HFFc6 (cell line): ENCODE data around the gene CYLD. TPM values are rescaled to one million over a fixed set of nuclear protein-coding genes. Genes with fewer than 3 reads are reported as not detected.

ENCODE experiments used
- DNase-seq: peaks from one replicate; pipeline ENCODE4 v3.0.0-alpha.2; 2018
- H3K27ac Mint-ChIP-seq: 2 replicates; pipeline ENCODE4 v1.8.0; 2020; ENCODE audit warnings: mild to moderate bottlenecking, mixed read lengths
- H3K27me3 Mint-ChIP-seq: 2 replicates; pipeline ENCODE4 v1.8.0; 2021; ENCODE audit warnings: mild to moderate bottlenecking, moderate library complexity, mixed read lengths; ENCODE audit not compliant: insufficient read depth
- H3K36me3 Mint-ChIP-seq: 2 replicates; pipeline ENCODE4 v1.8.0; 2021; ENCODE audit warnings: low read depth, mixed read lengths
- H3K4me1 Mint-ChIP-seq: 2 replicates; pipeline ENCODE4 v1.8.0; 2020; ENCODE audit warnings: low read depth, mixed read lengths
- H3K4me3 Mint-ChIP-seq: 2 replicates; pipeline ENCODE4 v1.8.0; 2020; ENCODE audit warnings: mild to moderate bottlenecking, moderate library complexity, mixed read lengths
- H3K9me3 Mint-ChIP-seq: 2 replicates; pipeline ENCODE4 v1.8.0; 2020; ENCODE audit warnings: mild to moderate bottlenecking, mixed read lengths
- CTCF ChIP-seq: fragments of 200-600 bp; sonication (generic); IDR thresholded peaks from 2 replicates; pipeline ENCODE4 v1.5.0; 2021; ENCODE audit warnings: antibody characterized with exemption, mild to moderate bottlenecking
- total RNA-seq, 6 experiments: library from RNA; stranded (reverse); fragmentation: NEBNext Ultra II Directional; extraction: Animal tissue kit (Norgen Biotek cat#: 25700); gene quantifications; 2 replicates in 1 of 6; 3 replicates in 5 of 6; pipeline ENCODE4 v1.2.3, GENCODE V29; 2021

The CYLD gene
- total RNA-seq, 6 experiments from 2014 or later, result 39.4 to 52.7 (median 43.4) TPM

GRCh38 chr16:50830698-50831097, 88.8 kb downstream of the CYLD start:
- Mint-ChIP-seq H3K4me1 (no peaks in the 10 kb centered on the region), H3K27me3 (peaks cover 23% of the 10 kb centered on the region), H3K27ac (no peak overlapping the region), H3K36me3 (no peaks in the 10 kb centered on the region), H3K4me3 (no peak overlapping the region), H3K9me3 (no peaks in the 10 kb centered on the region)
- TF ChIP-seq CTCF, result no peak
- no peak for DNase-seq

- no peak for DNase-seq
- H3K4me1 Mint-ChIP-seq, result no peaks in the 10 kb centered on the region
- no peak overlapping the region for H3K4me3 Mint-ChIP-seq
- no peak for TF ChIP-seq CTCF
- H3K36me3 Mint-ChIP-seq, result no peaks in the 10 kb centered on the region
- no peak overlapping the region for H3K27ac Mint-ChIP-seq
- H3K27me3 Mint-ChIP-seq, result peaks cover 28% of the 10 kb centered on the region
- no peaks in the 10 kb centered on the region for H3K9me3 Mint-ChIP-seq
These were observed 89.9 kb downstream of the CYLD start for GRCh38 chr16:50831751-50832150.

GRCh38 chr16:50833929-50834328, 92.0 kb downstream of the CYLD start:
- Mint-ChIP-seq H3K27me3 (peaks cover 24% of the 10 kb centered on the region), H3K36me3 (no peaks in the 10 kb centered on the region), H3K27ac (no peak overlapping the region), H3K9me3 (no peaks in the 10 kb centered on the region), H3K4me3 (no peak overlapping the region), H3K4me1 (no peaks in the 10 kb centered on the region)
- no peak for DNase-seq
- no peak for TF ChIP-seq CTCF

- Mint-ChIP-seq H3K27me3 (peaks cover 24% of the 10 kb centered on the region), H3K9me3 (no peaks in the 10 kb centered on the region), H3K27ac (no peak overlapping the region), H3K36me3 (no peaks in the 10 kb centered on the region), H3K4me1 (no peaks in the 10 kb centered on the region), H3K4me3 (no peak overlapping the region)
- TF ChIP-seq CTCF, result no peak
- no peak for DNase-seq
These were observed 92.8 kb downstream of the CYLD start for GRCh38 chr16:50834701-50835100.

GRCh38 chr16:50835358-50836060, 93.6 kb downstream of the CYLD start:
- Mint-ChIP-seq H3K4me1 (no peaks in the 10 kb centered on the region), H3K4me3 (no peak overlapping the region), H3K36me3 (no peaks in the 10 kb centered on the region), H3K27ac (no peak overlapping the region), H3K9me3 (no peaks in the 10 kb centered on the region), H3K27me3 (peaks cover 24% of the 10 kb centered on the region)
- no peak for TF ChIP-seq CTCF
- no peak for DNase-seq
